GM19023 (cell line): ENCODE measurements around the gene DAPP1.
"Not testable (repeated sequence)": the region's sequence is repeated elsewhere in the genome, so short reads cannot be mapped to it uniquely, and the experiment has no call there.

Experiments
- ATAC-seq: cut with Tn5 transposase; IDR thresholded peaks from one replicate; pipeline ENCODE4 v1.9.1; 2021; ENCODE audit warnings: mild to moderate bottlenecking, moderate library complexity; ENCODE audit not compliant: unreplicated experiment

DAPP1 gene

GRCh38 chr4:99822734-99823133 lies 6.1 kb downstream of the DAPP1 start:
- ATAC-seq = no peak

GRCh38 chr4:99824070-99824599 lies 7.5 kb downstream of the DAPP1 start:
- ATAC-seq = no peak

GRCh38 chr4:99825272-99825671 lies 8.6 kb downstream of the DAPP1 start:
- no peak for ATAC-seq

- ATAC-seq = no peak
These were observed 9.4 kb downstream of the DAPP1 start for GRCh38 chr4:99826016-99826415.

- no peak for ATAC-seq
These were observed 10.8 kb downstream of the DAPP1 start for GRCh38 chr4:99827454-99827853.

- ATAC-seq = no peak
These were observed 11.2 kb downstream of the DAPP1 start for GRCh38 chr4:99827857-99828256.

- ATAC-seq = no peak
These were observed 11.8 kb downstream of the DAPP1 start for GRCh38 chr4:99828477-99828876.

- ATAC-seq = not testable (repeated sequence)
These were observed 13.4 kb downstream of the DAPP1 start for GRCh38 chr4:99830051-99830450.

GRCh38 chr4:99832321-99832720 lies 15.7 kb downstream of the DAPP1 start:
- no peak for ATAC-seq

GRCh38 chr4:99832758-99833157 lies 16.1 kb downstream of the DAPP1 start:
- no peak for ATAC-seq

- no peak for ATAC-seq
These were observed 17.1 kb downstream of the DAPP1 start for GRCh38 chr4:99833756-99834155.

- no peak for ATAC-seq
These were observed 17.9 kb downstream of the DAPP1 start for GRCh38 chr4:99834569-99834968.

GRCh38 chr4:99835942-99836341 lies 19.3 kb downstream of the DAPP1 start:
- ATAC-seq = no peak

- ATAC-seq = no peak
These were observed 22.3 kb downstream of the DAPP1 start for GRCh38 chr4:99838927-99839326.

GRCh38 chr4:99841129-99841528 lies 24.5 kb downstream of the DAPP1 start:
- ATAC-seq = no peak

- ATAC-seq = no peak
These were observed 26.8 kb downstream of the DAPP1 start for GRCh38 chr4:99843413-99843812.

- no peak for ATAC-seq
These were observed 27.4 kb downstream of the DAPP1 start for GRCh38 chr4:99844048-99844447.

GRCh38 chr4:99845179-99845578 lies 28.6 kb downstream of the DAPP1 start:
- ATAC-seq = no peak

GRCh38 chr4:99845708-99846469 lies 29.3 kb downstream of the DAPP1 start:
- ATAC-seq = no peak

GRCh38 chr4:99846891-99847290 lies 30.3 kb downstream of the DAPP1 start:
- ATAC-seq = no peak

GRCh38 chr4:99847362-99847976 lies 30.8 kb downstream of the DAPP1 start:
- peak; percentile 57 for ATAC-seq

- peak; percentile 41 for ATAC-seq
These were observed 32.0 kb downstream of the DAPP1 start for GRCh38 chr4:99848591-99849001.
